HG03354 (cell line): ENCODE results near the gene GCHFR.

Experiments
- ATAC-seq: cut with Tn5 transposase; IDR thresholded peaks from one replicate; pipeline ENCODE4 v1.9.1; 2021; ENCODE audit warnings: mild to moderate bottlenecking; ENCODE audit not compliant: unreplicated experiment, poor library complexity, severe bottlenecking

GCHFR gene

GRCh38 chr15:40763801-40764628 is at the start of gene GCHFR:
GCHFR (plus strand) TSS chr15:40764068; CDS start chr15:40764181, 113 bp downstream.
- peak; percentile 41 for ATAC-seq

- ATAC-seq = no peak
Observed at GRCh38 chr15:40714144-40714543, 49.7 kb upstream of the GCHFR start.

GRCh38 chr15:40716165-40716564 is 47.7 kb upstream of the GCHFR start:
- no peak for ATAC-seq

GRCh38 chr15:40721701-40722100 is 42.2 kb upstream of the GCHFR start:
- ATAC-seq = no peak

- no peak for ATAC-seq
Observed at GRCh38 chr15:40722354-40722753, 41.5 kb upstream of the GCHFR start.

- ATAC-seq = no peak
Observed at GRCh38 chr15:40722934-40723333, 40.9 kb upstream of the GCHFR start.

GRCh38 chr15:40723919-40724318 is 39.9 kb upstream of the GCHFR start:
- ATAC-seq = no peak

- no peak for ATAC-seq
Observed at GRCh38 chr15:40731034-40731433, 32.8 kb upstream of the GCHFR start.

- ATAC-seq = no peak
Observed at GRCh38 chr15:40736575-40736974, 27.3 kb upstream of the GCHFR start.

GRCh38 chr15:40737048-40737447 is 26.8 kb upstream of the GCHFR start:
- ATAC-seq = no peak

- ATAC-seq = no peak
Observed at GRCh38 chr15:40739047-40739446, 24.8 kb upstream of the GCHFR start.

- no peak for ATAC-seq
Observed at GRCh38 chr15:40739854-40740253, 24.0 kb upstream of the GCHFR start.

- no peak for ATAC-seq
Observed at GRCh38 chr15:40743485-40743901, 20.4 kb upstream of the GCHFR start.

GRCh38 chr15:40743921-40744814 is 19.7 kb upstream of the GCHFR start:
- ATAC-seq = no peak

- no peak for ATAC-seq
Observed at GRCh38 chr15:40744815-40745152, 19.1 kb upstream of the GCHFR start.

GRCh38 chr15:40746916-40747418 is 16.9 kb upstream of the GCHFR start:
- ATAC-seq = no peak

- ATAC-seq = no peak
Observed at GRCh38 chr15:40747685-40748631, 15.9 kb upstream of the GCHFR start.

GRCh38 chr15:40749151-40749630 is 14.7 kb upstream of the GCHFR start:
- ATAC-seq = no peak

GRCh38 chr15:40750885-40751284 is 13.0 kb upstream of the GCHFR start:
- ATAC-seq = no peak
